ENCODE measurements around the gene MTCH1. TPM values are rescaled to one million over a fixed set of nuclear protein-coding genes. Genes with fewer than 3 reads are reported as not detected.

The MTCH1 gene
- total and polyA plus RNA-seq, 2 donors (not counting 1 experiment from before 2014, with no cell fraction given): 91.7 to 150 TPM

GRCh38 chr6:36964349-36964748 lies 21.6 kb downstream of the MTCH1 start:
- no peaks in the 10 kb centered on the region for H3K27me3 Mint-ChIP-seq
- no peak overlapping the region for H3K9ac ChIP-seq (ENCODE audit: low read length)
- peak overlapping the region; percentile 92 for H3K27ac Mint-ChIP-seq
- POLR2A ChIA-PET: interaction anchor here (1.2 kb wide), 1 partner anchor 43 kb away, joined by 4 read pairs; no protein-coding TSS in a partner anchor
- H3K9me3 ChIP-seq (ENCODE audit: control extremely low read depth in 1 of 3, control insufficient read depth in 2 of 3, insufficient read depth in 1 of 3, low read length in 2 of 3): no peaks in the 10 kb centered on the region
- TF ChIP-seq EZH2 (IDR thresholded peaks at IDR 0.05; ENCODE audit: borderline replicate concordance, insufficient read depth, low read depth, low read length, poor library complexity, severe bottlenecking) (no peak), CTCF (IDR thresholded peaks at IDR 0.05) (no peak)
- no peaks in the 10 kb centered on the region for H4K20me1 ChIP-seq (ENCODE audit: control insufficient read depth, insufficient read depth, low read length, poor library complexity, severe bottlenecking)
- peaks cover 35% of the 10 kb centered on the region for H3K4me1 Mint-ChIP-seq
- H3K79me2 ChIP-seq (ENCODE audit: control insufficient read depth, insufficient read depth, low read length): no peaks in the 10 kb centered on the region
- no peak overlapping the region for H3K4me3 Mint-ChIP-seq
- intact Hi-C loops (cut with micrococcal nuclease): no loop called here
- H3K4me3 ChIP-seq (ENCODE audit: control extremely low read depth in 1 of 5, extremely low read depth in 1 of 5, insufficient read depth in 1 of 5, low read depth in 2 of 5, low read length in 4 of 5): no peak overlapping the region
- H3K36me3 ChIP-seq (replicated peaks in 1 of 2; ENCODE audit: control extremely low read depth in 1 of 2, control insufficient read depth in 1 of 2, extremely low read depth in 1 of 2, insufficient read depth in 2 of 2, low read length in 1 of 2): peaks cover 0 to 25% of the 10 kb centered on the region in 2 experiments
- H2AFZ ChIP-seq (ENCODE audit: insufficient read depth, low read depth, low read length, poor library complexity, severe bottlenecking): no peak overlapping the region
- WGBS (ENCODE audit: insufficient coverage): 100% methylated on average over 3 of the region's 6 CpGs
- ATAC-seq (ENCODE audit: low read depth): no peak
- CTCF ChIA-PET: interaction anchor here (0.9 to 2.4 kb wide), 2 partner anchors 10 to 54 kb away, joined by 3 to 14 read pairs; partner anchors contain the start of gene PI16
- H3K4me2 ChIP-seq (replicated peaks; ENCODE audit: low read depth, low read length, poor library complexity, severe bottlenecking): peak overlapping the region; percentile 67
- no peak for DNase-seq
- H3K4me1 ChIP-seq (ENCODE audit: control insufficient read depth in 2 of 2, insufficient read depth in 2 of 2, low read length in 2 of 2): peaks cover 22 to 30% of the 10 kb centered on the region in 2 donors
- H3K9me3 Mint-ChIP-seq (ENCODE audit: insufficient read depth): no peaks in the 10 kb centered on the region
- H3K27me3 ChIP-seq (replicated peaks in 1 of 4; ENCODE audit: control extremely low read depth in 1 of 4, control insufficient read depth in 3 of 4, insufficient read depth in 4 of 4, low read length in 3 of 4): no peaks in the 10 kb centered on the region
- peak overlapping the region; percentile 58 to 61 for H3K27ac ChIP-seq (ENCODE audit: low read length in 2 of 2)
